Stimulated activated CD8-positive, alpha-beta memory T cell treated with anti-CD3 and anti-CD28 coated beads, Interleukin-7, amount 100 ng/mL, for 1 hour (primary cell): ENCODE results near the gene ZNF839.
"Not testable (repeated sequence)": the region's sequence is repeated elsewhere in the genome, so short reads cannot be mapped to it uniquely, and the experiment has no call there.

Experiments
- DNase-seq, 2 donors: peaks; one replicate each; pipeline ENCODE4 v3.0.0-alpha.2; 2020; ENCODE audit warnings: low read depth in 2 of 2

The ZNF839 gene

DNA sequence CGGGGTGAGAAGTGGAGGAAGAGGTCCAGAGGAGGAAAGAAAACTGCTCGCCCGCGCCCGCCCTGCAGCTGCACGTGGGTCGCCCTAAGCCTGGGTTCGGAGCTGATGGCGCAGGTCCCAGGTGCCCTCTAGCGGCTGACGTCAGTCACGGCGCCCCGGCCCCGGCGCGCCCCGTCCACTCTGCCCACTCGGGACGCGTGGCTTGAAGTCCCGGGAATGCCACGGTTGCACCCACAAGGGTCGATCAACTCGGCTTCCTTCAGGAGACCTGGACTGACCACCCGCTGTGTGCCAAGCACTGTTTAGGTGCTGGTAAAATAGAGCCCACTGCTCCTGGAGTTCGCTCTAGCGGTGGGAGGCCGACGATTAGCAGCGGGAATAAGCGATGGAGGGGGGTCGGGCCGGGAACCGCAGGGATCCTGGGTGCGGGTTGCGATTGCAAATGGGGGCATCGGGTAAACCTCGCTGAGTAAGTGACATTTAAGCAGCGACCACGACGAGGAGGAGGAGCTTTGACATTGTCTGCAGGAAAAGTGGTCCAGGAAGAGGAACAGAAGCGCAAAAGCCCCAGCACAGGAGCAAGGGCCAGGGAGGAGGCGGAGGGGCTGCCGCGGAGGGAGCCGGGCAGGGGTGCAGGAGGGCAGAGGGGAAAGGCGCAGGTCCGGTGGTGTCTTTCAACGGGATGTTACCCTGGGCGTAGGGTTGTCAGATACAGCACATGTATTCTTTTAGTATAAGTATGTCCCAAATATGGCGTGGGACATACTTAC is 5.1 kb upstream of the ZNF839 start:
- DNase-seq = peak; percentile 52 to 65

DNA sequence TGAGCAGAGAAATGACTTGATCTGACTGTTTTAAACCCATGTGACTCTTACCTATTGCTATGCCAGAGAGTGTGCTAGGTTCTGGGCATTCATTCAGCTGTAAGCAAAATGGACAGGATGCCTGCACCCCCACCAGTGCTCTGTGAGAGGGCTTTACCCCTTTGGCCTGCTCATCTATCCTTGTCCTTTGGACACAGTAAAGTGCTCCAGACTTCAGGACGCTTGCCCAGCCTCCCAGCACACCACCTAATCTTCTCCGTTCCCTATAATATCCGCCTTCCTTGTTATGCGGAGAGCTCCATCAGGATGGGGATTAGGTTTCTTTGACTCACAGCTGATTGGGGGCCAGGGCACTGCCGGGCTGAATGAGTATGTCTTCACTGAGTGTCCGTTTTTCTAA is 4.4 kb upstream of the ZNF839 start:
- DNase-seq = no peak

DNA sequence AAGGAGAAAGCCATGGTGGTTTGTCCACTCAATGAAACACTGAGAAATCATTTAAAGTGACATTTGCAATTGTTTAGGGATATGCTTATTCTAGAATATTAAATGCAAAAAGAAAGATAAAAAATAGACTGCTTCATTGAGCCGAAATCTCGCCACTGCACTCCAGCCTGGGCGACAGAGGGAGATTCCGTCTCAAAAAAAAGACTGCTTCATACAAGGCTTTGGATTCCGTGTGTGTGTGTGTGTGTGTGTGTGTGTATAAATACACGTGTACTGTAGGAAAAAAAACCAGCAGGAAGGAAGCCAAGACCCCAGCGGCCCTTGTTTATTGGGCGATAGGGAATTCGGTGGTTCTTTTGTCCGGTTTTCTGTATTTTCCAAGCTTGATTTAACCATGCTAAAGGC is 3.2 kb upstream of the ZNF839 start:
- DNase-seq = no peak

DNA sequence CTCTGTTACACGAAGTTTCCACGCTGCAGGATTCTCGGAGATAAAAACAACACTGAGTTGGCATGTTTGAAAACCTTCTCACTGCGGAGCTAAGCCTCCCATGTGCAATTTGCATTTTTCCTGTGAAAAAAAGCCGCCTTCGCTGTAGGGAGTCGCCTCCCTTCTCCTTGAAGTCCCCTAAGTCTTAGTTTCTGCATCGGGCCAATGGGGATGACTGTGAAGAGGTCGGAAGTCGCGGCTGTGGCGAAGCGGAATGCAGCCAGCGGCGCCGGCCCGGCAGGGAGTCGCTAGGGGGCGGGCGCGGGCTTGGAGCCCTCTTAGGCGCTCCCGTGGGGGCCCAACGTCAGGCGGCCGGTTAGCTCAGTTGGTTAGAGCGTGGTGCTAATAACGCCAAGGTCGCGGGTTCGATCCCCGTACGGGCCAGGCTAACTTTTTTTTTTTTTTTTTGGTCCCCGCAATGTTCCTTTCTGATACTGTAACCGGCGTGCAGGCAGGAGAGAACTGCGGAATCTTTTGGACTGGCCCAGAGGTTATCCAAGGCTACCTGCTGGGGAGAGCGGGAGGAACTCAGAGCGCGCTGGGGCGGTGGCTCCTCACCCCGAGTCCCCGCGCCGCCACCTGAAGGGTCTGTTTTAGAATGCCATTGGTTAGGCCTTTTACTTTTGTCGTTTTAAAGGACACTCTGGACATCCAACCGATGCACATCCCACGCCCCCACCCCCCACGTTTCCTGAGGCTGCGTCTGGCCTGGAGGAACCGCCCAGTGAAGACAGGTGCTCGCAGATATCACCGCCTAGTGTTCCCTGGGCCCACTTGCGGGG is 2.6 kb upstream of the ZNF839 start:
- DNase-seq = peak; percentile 94 to 95

DNA sequence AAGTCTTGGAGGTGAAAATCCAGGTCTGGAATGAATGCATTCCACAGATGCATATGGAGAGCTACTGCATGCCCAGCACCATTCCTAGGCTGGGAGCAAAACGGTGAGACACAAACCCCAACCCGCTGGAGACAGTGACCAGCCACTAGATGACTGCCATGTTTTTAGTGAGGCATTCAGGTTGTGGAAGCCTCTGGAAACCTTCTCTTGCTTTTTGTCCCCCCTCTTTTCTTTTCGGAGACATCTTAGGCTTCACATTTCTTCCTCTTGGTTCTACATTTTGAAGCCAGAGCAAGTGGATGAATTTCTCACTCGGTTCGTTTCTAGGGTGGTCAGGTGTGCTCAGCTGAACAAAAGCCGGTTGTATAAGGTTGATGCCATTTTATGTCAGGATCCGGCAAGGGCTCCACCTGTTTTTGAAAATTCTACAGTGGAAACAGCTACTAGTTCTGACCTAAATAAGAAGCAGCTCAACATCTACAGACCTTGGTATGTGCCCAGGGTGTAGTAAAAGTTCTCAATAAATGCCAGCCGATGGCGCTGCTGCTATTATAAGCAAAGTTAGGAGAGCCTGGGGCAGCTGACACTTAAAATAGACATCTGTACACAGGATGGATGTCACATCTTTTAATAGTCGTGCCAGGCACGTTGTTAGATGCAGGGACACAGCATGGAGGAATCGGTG is 1.8 kb upstream of the ZNF839 start:
- DNase-seq = no peak

DNA sequence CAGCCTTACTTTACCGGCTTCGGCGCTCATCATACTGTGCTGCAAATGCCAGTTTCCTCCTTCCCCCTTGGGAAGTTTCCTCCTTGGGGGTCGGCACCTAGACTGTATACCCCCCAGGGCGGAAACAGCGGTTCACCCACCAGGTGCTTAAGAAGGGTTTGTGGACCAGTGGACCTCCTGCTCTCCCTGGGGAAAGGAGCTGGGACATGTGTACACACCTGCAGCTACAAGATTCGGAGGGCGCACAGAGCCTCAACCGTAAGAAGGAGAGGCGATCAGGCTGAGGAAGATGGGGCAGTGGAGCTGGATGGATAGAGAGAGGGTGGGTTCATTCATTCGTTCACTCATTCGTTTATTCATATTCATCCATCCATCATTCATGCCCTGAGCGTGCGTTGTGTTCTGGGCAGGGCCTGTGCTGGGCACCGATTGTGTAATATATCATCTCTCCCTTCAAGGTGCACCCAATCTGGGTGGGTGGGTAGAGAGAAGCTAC is 717 bp upstream of the ZNF839 start:
- DNase-seq = no peak

DNA sequence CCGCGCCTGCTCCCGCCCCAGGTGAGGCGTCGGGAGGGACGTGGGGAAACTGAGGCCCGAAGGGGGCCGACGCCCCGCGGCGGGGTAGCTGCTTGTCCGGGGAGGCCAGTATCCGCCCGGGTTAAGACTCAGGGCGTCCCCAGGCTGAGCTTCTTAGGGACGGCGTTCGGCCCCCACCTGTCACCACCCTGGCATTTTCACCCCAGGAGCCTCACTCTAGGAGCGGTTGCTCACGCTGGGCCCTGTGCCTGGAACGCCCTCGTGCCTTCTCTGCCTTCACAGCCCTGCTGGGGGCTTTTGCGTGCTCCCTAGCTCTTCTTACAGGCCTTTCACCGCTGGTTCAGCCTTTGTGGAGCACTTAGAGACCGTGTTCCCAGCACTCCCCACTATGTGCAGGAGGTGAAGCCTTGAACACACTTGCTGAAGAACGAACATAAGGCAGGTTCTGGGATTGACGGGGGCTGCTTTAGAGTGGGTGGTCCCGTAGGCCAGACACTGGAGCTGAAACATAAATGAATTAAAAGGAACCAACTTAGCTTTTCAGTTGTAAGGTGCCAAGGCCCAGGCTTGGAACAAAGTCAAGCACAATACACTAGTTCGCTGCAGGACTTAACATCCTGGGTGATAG is 601 bp downstream of the ZNF839 start:
- peak in 1 of 2 donors; percentile 19 for DNase-seq

DNA sequence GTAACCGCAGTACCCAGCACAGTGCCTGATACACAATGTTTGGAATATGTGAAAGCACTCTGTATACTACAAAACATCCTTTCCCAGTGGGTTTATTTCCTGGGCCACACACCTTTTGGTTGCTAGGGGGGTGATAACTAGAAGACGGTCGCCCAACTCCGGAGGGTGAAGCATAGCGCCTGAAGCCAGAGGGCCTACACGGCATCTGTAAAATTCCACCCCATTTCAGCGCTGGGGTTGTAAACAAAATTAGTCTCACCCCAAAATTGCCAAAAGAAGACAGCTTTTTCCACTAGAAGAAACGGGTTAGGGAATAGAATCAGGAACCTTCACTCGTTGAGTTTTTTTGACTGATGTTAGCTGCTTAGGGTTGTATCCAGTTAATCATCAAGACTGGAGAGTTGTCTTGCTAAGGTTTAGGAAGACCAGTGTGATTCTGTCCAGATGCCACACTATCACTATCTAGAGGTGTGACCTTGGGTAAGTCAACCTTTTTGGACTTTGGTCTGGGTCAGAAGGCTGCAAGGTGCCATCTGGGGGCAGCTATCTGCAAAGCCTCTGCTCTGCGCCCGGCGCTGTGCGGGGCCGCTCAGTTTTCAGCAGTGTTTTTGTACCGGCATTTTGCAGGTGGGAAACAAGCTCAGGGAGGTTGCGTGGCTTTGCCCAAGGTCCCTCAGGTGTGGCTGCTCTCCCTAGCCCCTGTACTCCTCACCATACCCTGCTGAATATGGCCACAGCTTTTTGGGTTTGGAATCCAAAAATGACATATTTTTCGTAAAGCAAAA is 1.3 kb downstream of the ZNF839 start:
- DNase-seq = no peak

DNA sequence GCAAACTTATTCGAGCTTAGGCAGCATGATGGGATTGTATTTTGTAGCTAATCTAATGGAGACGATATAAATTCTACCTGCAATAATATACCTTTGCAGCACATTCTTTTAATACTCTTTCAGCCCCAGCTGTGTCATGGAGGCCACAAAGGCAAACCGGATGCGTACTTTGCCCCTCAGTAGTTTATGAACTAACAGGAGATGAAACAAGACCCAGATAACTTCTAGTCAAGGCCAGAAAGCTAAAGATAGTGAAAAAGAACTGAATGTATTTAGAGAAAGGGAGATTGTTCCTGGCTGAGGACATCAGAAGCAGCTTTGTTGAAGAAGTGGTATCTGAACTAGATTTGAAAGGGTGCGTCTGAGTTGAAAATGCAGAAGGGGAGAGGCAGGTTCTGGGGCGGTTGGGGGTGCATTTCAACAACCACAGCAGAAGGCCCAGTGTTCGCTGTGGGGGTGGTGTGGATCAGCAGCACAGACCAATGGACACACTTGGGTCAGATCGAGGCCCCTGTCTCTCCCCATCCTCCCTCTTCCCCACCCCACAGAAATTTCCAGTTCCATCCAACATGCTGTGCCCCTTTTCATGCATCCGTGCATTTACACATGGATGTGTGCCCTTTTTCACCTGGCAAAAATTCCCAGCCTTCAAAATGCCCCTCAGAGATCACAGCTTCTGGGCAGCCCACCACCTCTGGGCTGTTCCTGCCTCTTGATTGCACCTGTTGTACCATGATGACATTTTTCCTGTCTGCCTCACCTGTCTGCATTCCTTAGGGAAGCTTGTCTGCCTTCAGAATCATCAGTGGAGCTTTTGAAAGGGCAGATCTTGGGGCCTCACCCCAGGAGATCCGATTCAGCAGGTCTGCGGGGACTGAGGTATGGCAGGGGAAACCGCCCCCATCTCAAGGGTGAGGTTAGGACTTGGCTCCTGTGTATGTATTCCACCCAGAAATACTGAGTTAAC is 2.2 kb downstream of the ZNF839 start:
- DNase-seq = no peak

DNA sequence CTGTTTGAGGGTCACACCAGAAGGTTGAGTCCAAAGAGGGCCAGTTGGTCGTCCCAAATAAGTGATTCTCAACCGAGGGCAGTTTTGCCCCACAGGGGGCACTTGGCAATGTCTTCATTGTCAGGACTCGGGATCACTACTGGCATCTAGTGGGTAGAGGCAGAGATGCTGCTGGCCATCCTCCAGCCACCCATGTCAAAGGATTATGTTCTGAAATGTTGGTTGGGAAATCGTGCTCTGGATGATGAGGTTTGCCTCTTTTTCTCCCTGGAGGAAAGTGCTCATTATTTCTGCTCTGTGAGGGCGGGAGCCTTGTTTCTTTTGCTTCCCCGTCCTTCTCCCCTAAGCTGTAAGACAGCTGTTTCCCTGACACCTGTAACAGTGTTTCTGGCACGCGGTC is 3.6 kb downstream of the ZNF839 start:
- no peak for DNase-seq

DNA sequence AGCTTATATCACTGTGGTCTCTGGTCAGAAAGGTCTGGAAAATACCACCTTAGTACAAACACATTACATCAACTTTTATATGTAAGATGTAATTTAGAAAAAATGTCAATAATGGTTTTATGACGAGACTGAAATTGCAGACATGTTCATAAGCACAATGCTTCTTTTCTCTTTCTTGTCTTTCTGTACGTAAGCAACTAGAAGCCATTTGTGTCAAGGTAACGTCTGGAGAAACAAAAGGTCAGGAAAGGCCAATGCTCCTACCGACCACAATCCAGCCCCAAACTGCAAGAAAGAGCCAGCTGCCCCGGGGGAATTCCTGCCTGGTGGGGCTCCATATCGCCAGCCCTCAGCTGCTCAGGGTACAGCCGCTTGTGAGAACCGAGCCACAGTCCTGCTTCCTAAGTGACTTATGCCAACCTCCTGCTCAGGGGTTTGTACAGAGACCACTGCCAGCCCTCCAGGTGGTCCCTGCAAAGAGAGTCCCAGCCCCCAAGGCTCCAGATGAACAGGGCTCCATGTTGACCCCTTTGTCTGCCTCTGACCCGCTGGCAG is 6.3 kb downstream of the ZNF839 start:
- no peak for DNase-seq

DNA sequence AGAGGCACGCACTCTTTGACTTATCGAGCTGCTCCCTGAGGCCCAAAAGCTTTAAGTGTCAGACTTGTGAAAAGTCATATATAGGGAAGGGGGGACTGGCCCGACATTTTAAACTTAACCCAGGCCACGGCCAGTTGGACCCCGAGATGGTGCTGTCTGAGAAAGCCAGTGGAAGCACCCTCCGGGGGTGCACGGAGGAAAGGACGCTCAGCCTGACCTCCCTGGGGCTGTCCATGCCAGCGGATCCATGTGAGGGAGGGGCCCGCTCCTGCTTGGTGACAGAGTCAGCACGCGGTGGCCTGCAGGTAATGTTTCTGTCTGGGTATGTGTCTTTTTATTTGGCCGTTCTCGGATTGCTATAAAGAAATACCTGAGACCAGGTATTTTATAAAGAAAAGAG is 7.0 kb downstream of the ZNF839 start:
- no peak for DNase-seq

DNA sequence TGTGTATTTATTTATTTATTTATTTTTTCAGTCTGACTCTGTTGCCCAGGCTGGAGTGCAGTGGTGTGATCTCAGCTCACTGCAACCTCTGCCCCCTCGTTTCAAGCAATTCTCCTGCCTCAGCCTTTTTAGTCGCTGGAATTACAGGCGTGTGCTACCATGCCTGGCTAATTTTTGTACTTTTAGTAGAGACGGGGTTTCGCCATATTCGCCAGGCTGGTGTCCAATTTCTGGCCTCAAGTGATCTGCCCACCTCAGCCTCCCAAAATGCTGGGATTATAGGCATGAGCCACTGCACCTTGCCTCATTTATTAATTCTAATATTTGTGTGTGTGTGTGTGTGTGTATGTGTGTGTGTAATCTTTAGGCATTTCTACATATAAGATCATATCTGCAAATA is 9.8 kb downstream of the ZNF839 start:
- DNase-seq = not testable (repeated sequence)

DNA sequence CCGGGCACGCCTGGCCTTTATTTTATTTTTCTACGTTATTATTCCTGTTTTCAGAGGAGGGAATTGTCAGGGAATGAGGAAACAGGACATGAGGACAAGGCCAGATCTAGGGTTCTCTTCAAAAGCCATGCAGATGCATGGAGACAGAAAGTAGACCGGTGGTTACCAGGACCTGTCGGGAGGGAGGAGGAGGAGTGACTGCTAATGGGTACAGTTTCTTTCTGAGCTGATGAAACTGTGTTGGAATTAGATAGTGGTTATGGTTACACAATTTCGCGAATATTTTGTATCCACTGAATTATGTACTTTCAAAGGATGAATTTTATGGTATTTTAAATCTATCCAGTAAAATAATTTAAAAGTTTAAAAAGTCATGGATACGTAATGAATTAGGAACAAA is 11.3 kb downstream of the ZNF839 start:
- DNase-seq = no peak

DNA sequence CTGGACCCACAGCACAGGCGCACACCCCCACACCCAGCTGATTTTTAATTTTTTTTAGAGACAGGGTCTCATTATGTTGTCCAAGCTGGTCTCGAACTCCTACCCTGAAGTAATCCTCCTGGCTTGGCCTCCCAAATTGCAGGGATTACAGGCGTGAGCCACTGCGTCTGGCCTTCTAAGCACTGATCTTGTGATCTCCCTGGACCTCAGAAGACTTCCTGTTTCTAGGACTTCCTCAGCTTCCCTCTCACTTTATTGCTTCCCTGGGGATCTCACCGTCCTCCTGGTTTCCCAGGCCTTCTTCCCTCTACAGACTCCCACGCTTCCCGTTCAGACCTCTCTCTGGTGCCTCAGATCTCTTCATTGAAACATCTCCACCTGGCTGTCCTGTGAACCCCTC is 13.8 kb downstream of the ZNF839 start:
- no peak for DNase-seq

DNA sequence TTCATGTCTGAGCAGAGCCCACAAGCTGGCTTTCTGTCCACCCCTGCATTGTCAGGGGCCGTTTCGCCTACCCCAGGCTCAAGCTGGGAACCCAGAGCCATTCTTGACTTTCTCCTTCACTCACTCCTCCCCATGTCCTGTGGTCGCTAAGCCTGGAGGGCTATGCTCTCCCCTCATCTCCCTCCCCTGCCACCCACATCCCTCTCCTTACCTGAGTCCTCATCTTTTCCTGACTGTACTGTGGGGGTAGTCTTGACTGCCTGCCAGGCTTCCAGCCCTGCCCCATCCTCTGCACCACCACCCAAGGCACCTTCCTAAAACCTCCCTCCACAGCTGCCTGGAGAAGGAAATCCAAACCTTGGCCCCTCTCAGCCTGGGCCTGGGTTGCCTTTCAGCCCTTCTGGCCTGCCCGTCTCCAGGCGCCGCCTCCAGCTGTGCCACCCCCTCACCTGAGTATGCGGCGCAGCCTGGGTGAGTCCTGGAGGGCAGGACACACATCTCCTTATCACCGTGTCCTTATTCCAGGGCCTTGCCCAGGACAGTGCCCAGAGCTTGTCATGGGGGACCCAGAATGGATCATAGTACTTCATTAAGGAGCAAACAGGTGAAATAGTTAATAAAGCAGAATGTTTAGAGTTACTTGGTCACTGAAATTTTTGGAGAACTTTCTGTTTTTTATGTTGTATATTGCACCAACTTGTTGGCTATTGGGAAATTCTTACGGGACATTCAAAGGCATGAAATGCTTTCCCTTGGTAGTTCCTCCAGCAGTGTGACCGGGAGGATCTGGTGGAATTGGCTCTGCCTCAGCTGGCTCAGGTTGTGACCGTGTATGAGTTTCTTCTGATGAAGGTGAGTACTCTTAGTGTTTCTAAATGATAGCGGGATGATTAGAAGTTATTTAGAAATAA is 14.5 kb downstream of the ZNF839 start:
- no peak for DNase-seq

DNA sequence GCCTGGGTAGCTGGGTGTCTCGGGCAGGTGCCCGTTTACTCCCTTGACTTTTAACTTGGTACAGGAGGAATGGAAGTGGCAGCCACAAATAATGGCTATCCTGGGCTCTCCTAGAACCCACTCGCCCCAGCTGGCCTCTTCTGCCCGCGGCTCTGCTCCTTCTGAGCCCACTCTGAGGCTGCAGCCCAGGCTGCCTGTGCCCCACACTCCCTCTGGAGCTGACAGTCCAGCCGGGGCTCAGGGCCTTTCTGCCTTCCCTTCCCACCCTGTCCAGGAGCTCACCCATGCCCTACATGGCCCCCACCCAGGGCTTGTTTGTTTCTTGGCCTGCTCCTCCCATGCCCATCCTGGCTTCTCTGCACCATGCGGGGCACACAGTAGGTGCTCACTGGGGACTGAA is 15.6 kb downstream of the ZNF839 start:
- DNase-seq = no peak

DNA sequence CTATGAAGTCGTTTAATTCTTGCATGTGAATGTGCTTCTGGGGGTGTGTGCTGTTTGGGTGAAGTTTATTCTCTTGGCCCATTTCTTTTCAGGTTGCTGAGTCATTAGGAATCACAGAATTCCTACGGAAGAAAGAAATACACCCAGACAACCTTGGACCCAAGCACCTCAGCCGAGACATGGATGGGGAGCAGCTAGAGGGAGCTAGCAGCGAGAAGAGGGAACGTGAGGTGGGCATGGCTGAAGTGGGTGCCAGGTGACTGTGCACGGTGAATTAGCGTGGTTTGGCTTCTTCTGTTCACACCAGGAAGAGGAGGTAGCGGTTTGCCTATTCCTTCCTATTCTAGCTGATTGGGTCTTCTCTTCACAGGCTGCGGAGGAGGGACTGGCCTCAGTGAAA is 19.2 kb downstream of the ZNF839 start:
- no peak for DNase-seq

DNA sequence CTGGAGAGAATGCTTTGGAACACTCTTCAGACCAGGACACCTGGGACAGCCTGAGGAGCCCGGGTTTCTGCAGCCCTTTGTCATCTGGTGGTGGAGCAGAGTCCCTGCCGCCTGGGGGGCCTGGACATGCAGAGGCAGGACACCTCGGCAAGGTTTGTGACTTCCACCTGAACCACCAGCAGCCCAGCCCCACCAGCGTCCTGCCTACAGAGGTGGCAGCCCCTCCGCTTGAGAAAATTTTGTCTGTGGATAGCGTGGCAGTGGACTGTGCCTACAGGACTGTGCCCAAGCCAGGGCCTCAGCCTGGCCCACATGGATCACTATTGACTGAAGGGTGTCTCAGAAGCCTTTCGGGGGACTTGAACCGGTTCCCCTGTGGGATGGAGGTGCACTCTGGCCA is 22.0 kb downstream of the ZNF839 start:
- DNase-seq = no peak
